Measurements from ENCODE around the gene TSC22D2. TPM values are rescaled to one million over a fixed set of nuclear protein-coding genes. Genes with fewer than 3 reads are reported as not detected.

Gene TSC22D2
- total RNA-seq, 1 experiment from 2014 or later, result 49.7 TPM

- DNase-seq, result no peak
- Mint-ChIP-seq H3K4me3 (ENCODE audit: low read depth, unreplicated experiment) (no peak overlapping the region), H3K36me3 (ENCODE audit: insufficient read depth, unreplicated experiment) (peaks cover 5% of the 10 kb centered on the region), H3K9me3 (ENCODE audit: low read depth, unreplicated experiment) (no peaks in the 10 kb centered on the region), H3K27me3 (ENCODE audit: unreplicated experiment) (no peaks in the 10 kb centered on the region), H3K4me1 (ENCODE audit: low read depth, unreplicated experiment) (peaks cover 28% of the 10 kb centered on the region), H3K27ac (ENCODE audit: unreplicated experiment) (no peak overlapping the region)
- CTCF ChIA-PET, result no interaction called here
- no TSS peak for BruUV-seq (replicated peaks)
- TF ChIP-seq, protein P1, sequence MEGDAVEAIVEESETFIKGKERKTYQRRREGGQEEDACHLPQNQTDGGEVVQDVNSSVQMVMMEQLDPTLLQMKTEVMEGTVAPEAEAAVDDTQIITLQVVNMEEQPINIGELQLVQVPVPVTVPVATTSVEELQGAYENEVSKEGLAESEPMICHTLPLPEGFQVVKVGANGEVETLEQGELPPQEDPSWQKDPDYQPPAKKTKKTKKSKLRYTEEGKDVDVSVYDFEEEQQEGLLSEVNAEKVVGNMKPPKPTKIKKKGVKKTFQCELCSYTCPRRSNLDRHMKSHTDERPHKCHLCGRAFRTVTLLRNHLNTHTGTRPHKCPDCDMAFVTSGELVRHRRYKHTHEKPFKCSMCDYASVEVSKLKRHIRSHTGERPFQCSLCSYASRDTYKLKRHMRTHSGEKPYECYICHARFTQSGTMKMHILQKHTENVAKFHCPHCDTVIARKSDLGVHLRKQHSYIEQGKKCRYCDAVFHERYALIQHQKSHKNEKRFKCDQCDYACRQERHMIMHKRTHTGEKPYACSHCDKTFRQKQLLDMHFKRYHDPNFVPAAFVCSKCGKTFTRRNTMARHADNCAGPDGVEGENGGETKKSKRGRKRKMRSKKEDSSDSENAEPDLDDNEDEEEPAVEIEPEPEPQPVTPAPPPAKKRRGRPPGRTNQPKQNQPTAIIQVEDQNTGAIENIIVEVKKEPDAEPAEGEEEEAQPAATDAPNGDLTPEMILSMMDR (IDR thresholded peaks at IDR 0.05; ENCODE audit: unreplicated experiment), result no peak
- intact Hi-C loops (cut with micrococcal nuclease; ENCODE audit: unreplicated experiment), result no loop called here
Measured at GRCh38 chr3:150423761-150424160, 15.7 kb downstream of the TSC22D2 start.

GRCh38 chr3:150426292-150426691, 18.2 kb downstream of the TSC22D2 start:
- BruUV-seq (replicated peaks), result no TSS peak
- no peak overlapping the region for H3K4me3 Mint-ChIP-seq (ENCODE audit: low read depth, unreplicated experiment)
- H3K36me3 Mint-ChIP-seq (ENCODE audit: insufficient read depth, unreplicated experiment), result peaks cover 5% of the 10 kb centered on the region
- no peaks in the 10 kb centered on the region for H3K9me3 Mint-ChIP-seq (ENCODE audit: low read depth, unreplicated experiment)
- no peak for DNase-seq
- no peak overlapping the region for H3K27ac Mint-ChIP-seq (ENCODE audit: unreplicated experiment)
- peaks cover 23% of the 10 kb centered on the region for H3K4me1 Mint-ChIP-seq (ENCODE audit: low read depth, unreplicated experiment)
- intact Hi-C loops (cut with micrococcal nuclease; ENCODE audit: unreplicated experiment), result no loop called here
- CTCF ChIA-PET, result interaction anchor here (0.5 kb wide), 1 partner anchor 32 kb away, joined by 3 read pairs; no protein-coding TSS in a partner anchor
- TF ChIP-seq, protein P1 (IDR thresholded peaks at IDR 0.05; ENCODE audit: unreplicated experiment), result no peak
- H3K27me3 Mint-ChIP-seq (ENCODE audit: unreplicated experiment), result no peaks in the 10 kb centered on the region

DNA sequence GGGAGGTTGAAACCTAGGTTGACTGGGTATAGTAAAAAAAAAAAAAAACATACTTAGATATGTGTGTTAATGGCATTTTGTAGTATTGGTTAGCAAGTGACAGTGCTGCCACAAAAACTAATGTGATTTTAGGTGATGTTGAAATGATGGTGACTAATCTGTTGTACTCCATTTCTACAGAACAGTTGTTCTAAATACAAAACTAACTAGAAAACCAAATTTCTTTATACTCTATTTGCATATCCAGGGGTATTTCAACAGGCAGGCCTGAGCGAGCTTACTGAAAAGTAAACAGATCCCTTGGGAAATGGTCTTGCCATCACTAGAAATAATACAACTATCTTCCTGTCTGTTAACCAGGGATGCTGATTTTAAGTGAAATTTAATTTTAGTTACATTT, 20.5 kb downstream of the TSC22D2 start:
- intact Hi-C loops (cut with micrococcal nuclease; ENCODE audit: unreplicated experiment), result no loop called here
- no TSS peak for BruUV-seq (replicated peaks)
- Mint-ChIP-seq H3K4me3 (ENCODE audit: low read depth, unreplicated experiment) (no peak overlapping the region), H3K4me1 (ENCODE audit: low read depth, unreplicated experiment) (peaks cover 12% of the 10 kb centered on the region), H3K36me3 (ENCODE audit: insufficient read depth, unreplicated experiment) (no peaks in the 10 kb centered on the region), H3K9me3 (ENCODE audit: low read depth, unreplicated experiment) (no peaks in the 10 kb centered on the region), H3K27me3 (ENCODE audit: unreplicated experiment) (no peaks in the 10 kb centered on the region), H3K27ac (ENCODE audit: unreplicated experiment) (no peak overlapping the region)
- CTCF ChIA-PET, result no interaction called here
- DNase-seq, result no peak
- TF ChIP-seq, protein P1 (IDR thresholded peaks at IDR 0.05; ENCODE audit: unreplicated experiment), result no peak

DNA sequence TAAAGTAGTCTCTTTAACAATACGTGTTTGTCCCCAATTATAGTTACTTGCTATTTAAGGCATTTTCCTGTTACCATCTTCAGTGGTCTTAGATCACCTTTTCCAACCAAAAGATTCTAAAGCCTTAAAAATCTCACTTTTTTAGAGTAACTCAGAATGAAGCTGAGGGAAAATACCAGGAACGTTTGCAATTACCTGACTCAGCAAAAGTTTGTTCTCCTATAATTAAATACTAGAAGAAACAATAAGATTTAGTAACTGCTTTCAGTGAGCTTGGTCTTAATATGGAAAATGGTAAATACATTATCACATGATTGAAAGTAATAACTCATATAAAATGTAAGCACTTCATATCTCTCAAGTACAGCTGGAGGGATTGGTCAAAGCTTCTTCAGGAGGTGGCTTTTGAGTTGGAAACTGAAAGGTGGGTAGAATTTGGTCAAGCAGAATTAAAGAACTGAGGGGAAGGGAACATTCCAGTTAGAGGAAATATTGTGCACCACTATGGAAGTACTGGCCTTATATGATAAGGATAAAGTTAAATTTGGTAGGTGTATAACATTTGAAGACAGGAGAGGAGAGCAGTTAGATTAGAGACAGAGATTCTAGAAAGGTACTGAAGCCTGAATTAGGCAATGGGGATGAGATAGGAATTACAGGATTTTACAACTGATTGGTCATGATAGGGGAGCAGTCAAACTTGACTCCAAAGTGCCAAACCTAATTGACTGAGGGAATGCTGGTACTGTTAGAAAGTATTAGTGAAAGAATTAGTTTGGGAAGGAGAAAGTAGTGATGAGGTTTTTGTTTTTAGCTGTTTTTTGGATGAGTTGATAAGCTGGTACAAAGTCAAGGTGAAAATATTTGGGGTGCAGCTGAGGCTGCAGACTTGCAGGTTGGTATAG, 21.9 kb downstream of the TSC22D2 start:
- Mint-ChIP-seq H3K4me1 (ENCODE audit: low read depth, unreplicated experiment) (peaks cover 12% of the 10 kb centered on the region), H3K27ac (ENCODE audit: unreplicated experiment) (no peak overlapping the region), H3K27me3 (ENCODE audit: unreplicated experiment) (no peaks in the 10 kb centered on the region), H3K9me3 (ENCODE audit: low read depth, unreplicated experiment) (no peaks in the 10 kb centered on the region), H3K36me3 (ENCODE audit: insufficient read depth, unreplicated experiment) (no peaks in the 10 kb centered on the region), H3K4me3 (ENCODE audit: low read depth, unreplicated experiment) (no peak overlapping the region)
- CTCF ChIA-PET, result no interaction called here
- intact Hi-C loops (cut with micrococcal nuclease; ENCODE audit: unreplicated experiment), result loop anchor here (2.0 kb wide), 1 partner anchor 15 kb away; no protein-coding TSS in a partner anchor
- no peak for DNase-seq
- TF ChIP-seq, protein P1 (IDR thresholded peaks at IDR 0.05; ENCODE audit: unreplicated experiment), result no peak
- BruUV-seq (replicated peaks), result no TSS peak

All from Calu3 (cell line).